H54 (cell line): ENCODE data around the gene PPEF2.
"Not testable (repeated sequence)": the region's sequence is repeated elsewhere in the genome, so short reads cannot be mapped to it uniquely, and the experiment has no call there.

ENCODE experiments used
- DNase-seq: peaks from one replicate; pipeline ENCODE4 v3.0.0; 2011; ENCODE audit warnings: low spot score, mixed read lengths; ENCODE audit not compliant: insufficient read length
- FAIRE-seq: peaks from 3 replicates; lab custom pipeline; 2011; peaks lifted over from hg19 to GRCh38; lab: Jason Lieb, UNC
- POLR2A ChIP-seq: IDR thresholded peaks from 2 replicates; pipeline ENCODE4 v1.6.1; 2011; ENCODE audit warnings: low read depth, mild to moderate bottlenecking, low read length

Gene PPEF2

GRCh38 chr4:75919920-75920319 is 17.7 kb upstream of the PPEF2 start:
- no peak for TF ChIP-seq POLR2A
- FAIRE-seq (no peak), DNase-seq (no peak)

GRCh38 chr4:75916091-75916661 is 13.9 kb upstream of the PPEF2 start:
- no peak for TF ChIP-seq POLR2A
- no peak for FAIRE-seq
- peak; percentile 12 for DNase-seq

GRCh38 chr4:75912968-75913367 is 10.7 kb upstream of the PPEF2 start:
- DNase-seq (no peak), FAIRE-seq (no peak)
- TF ChIP-seq POLR2A: no peak

- DNase-seq, FAIRE-seq: not testable (repeated sequence)
These were observed 8.6 kb upstream of the PPEF2 start for GRCh38 chr4:75910831-75911230.

- DNase-seq (no peak), FAIRE-seq (no peak)
- no peak for TF ChIP-seq POLR2A
These were observed 7.2 kb upstream of the PPEF2 start for GRCh38 chr4:75909405-75909804.

- no peak for TF ChIP-seq POLR2A
- no peak for DNase-seq
- FAIRE-seq: no peak
These were observed 6.3 kb upstream of the PPEF2 start for GRCh38 chr4:75908555-75908954.

GRCh38 chr4:75907966-75908365 is 5.7 kb upstream of the PPEF2 start:
- TF ChIP-seq POLR2A: no peak
- no peak for FAIRE-seq

GRCh38 chr4:75904076-75904475 is 1.8 kb upstream of the PPEF2 start:
- FAIRE-seq (no peak), DNase-seq (no peak)
- TF ChIP-seq POLR2A: no peak

More at GRCh38 chr4:75907966-75908365, 5.7 kb upstream of the PPEF2 start:
- DNase-seq: no peak

- DNase-seq (no peak), FAIRE-seq (no peak)
- no peak for TF ChIP-seq POLR2A
These were observed 3.7 kb downstream of the PPEF2 start for GRCh38 chr4:75898536-75898935.

GRCh38 chr4:75895744-75896314 is 6.4 kb downstream of the PPEF2 start:
- DNase-seq: no peak
- no peak for FAIRE-seq
- TF ChIP-seq POLR2A: no peak

- no peak for FAIRE-seq
These were observed 9.7 kb downstream of the PPEF2 start for GRCh38 chr4:75892508-75892907.

GRCh38 chr4:75891611-75892010 is 10.6 kb downstream of the PPEF2 start:
- no peak for FAIRE-seq
- no peak for TF ChIP-seq POLR2A
- DNase-seq: no peak

More at GRCh38 chr4:75892508-75892907, 9.7 kb downstream of the PPEF2 start:
- no peak for TF ChIP-seq POLR2A
- DNase-seq: no peak

GRCh38 chr4:75889537-75890199 is 12.6 kb downstream of the PPEF2 start:
- FAIRE-seq (no peak), DNase-seq (no peak)
- no peak for TF ChIP-seq POLR2A

GRCh38 chr4:75886104-75886503 is 16.1 kb downstream of the PPEF2 start:
- FAIRE-seq (no peak), DNase-seq (no peak)
- no peak for TF ChIP-seq POLR2A

GRCh38 chr4:75881476-75881875 is 20.8 kb downstream of the PPEF2 start:
- DNase-seq (no peak), FAIRE-seq (no peak)
- no peak for TF ChIP-seq POLR2A
